Measurements from ENCODE around the gene SINHCAF. TPM values are rescaled to one million over a fixed set of nuclear protein-coding genes. Genes with fewer than 3 reads are reported as not detected.

Gene SINHCAF
- total and polyA plus RNA-seq, 2 experiments from 2014 or later: 66.2 to 122 TPM

GRCh38 chr12:31324845-31325523, 966 bp downstream of the SINHCAF start:
- H3K27ac ChIP-seq: peak overlapping the region; percentile 99
- H4K20me1 ChIP-seq (ENCODE audit: insufficient read depth, poor library complexity, severe bottlenecking): peaks cover 27% of the 10 kb centered on the region
- H3K4me3 ChIP-seq: peak overlapping the region; percentile 67
- peak; percentile 64 for DNase-seq (ENCODE audit: low spot score)
- H2AFZ ChIP-seq: peak overlapping the region; percentile 28
- no peaks in the 10 kb centered on the region for H3K9me3 ChIP-seq (ENCODE audit: low read depth)
- H3K36me3 ChIP-seq (replicated peaks; ENCODE audit: insufficient read depth, low read depth): no peaks in the 10 kb centered on the region
- H3K79me2 ChIP-seq: peaks cover 55% of the 10 kb centered on the region
- H3K4me2 ChIP-seq: peak overlapping the region; percentile 79
- peaks cover 30% of the 10 kb centered on the region for H3K4me1 ChIP-seq (ENCODE audit: insufficient read depth)
- no peaks in the 10 kb centered on the region for H3K9me2 ChIP-seq (replicated peaks; ENCODE audit: insufficient read depth)
- H3K27me3 ChIP-seq: no peaks in the 10 kb centered on the region
- WGBS (ENCODE audit: low lambda C conversion rate, missing lambda C conversion rate): under 1% methylated on average over 66 of the region's 69 CpGs
- TF ChIP-seq EZH2 (IDR thresholded peaks at IDR 0.05; ENCODE audit: borderline replicate concordance): no peak
- no peak for TF ChIP-seq CTCF (IDR thresholded peaks at IDR 0.05; ENCODE audit: poor library complexity)
- TF ChIP-seq EZH2phosphoT487 (IDR thresholded peaks at IDR 0.05; ENCODE audit: low read depth, severe bottlenecking, unreplicated experiment): no peak

DNA sequence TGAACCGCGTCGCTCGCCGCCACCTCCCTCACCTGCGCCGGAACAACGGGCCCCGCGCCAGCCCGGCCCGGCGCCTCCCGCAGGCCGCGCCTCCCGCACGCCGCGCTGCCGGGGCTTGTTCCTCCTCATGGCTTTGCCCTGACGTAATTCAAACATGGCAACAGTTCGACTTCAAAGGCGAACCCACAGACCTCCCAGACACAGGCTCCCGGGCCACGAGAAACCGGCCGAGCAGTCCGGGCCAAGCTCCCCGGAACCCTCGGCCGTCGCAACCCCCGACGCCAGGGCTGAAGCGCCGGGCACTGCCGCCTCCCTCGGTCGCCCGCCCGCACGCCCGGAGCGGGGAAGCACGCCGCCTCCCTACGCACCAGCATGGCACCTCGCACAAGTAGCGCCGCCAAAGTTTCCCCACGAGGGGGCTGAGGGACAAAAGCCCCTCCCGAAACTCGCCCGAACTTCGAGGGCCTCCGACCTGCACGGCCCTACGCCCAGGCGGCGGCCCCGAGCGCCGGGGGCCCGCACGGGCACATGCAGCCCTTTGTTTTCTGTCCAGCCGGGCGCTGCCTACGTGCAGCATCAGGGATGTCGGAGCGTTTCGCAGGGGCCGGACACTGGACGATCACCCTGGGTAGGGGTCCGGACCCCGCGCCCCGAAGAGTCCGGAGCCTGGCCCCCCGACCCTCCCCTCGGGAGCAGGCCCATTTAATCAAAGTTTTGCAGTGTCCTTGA, 1.7 kb downstream of the SINHCAF start:
- Histone ChIP-seq H3K27me3 (no peaks in the 10 kb centered on the region), H3K4me1 (ENCODE audit: insufficient read depth) (peaks cover 30% of the 10 kb centered on the region), H4K20me1 (ENCODE audit: insufficient read depth, poor library complexity, severe bottlenecking) (peaks cover 32% of the 10 kb centered on the region), H2AFZ (peak overlapping the region; percentile 28), H3K4me3 (peak overlapping the region; percentile 67), H3K27ac (peak overlapping the region; percentile 99), H3K36me3 (replicated peaks; ENCODE audit: insufficient read depth, low read depth) (no peaks in the 10 kb centered on the region), H3K9me3 (ENCODE audit: low read depth) (no peaks in the 10 kb centered on the region), H3K9me2 (replicated peaks; ENCODE audit: insufficient read depth) (no peaks in the 10 kb centered on the region), H3K79me2 (peaks cover 62% of the 10 kb centered on the region), H3K4me2 (peak overlapping the region; percentile 79)
- under 1% methylated on average over 68 of the region's 81 CpGs for WGBS (ENCODE audit: low lambda C conversion rate, missing lambda C conversion rate)
- TF ChIP-seq EZH2 (IDR thresholded peaks at IDR 0.05; ENCODE audit: borderline replicate concordance) (no peak), CTCF (IDR thresholded peaks at IDR 0.05; ENCODE audit: poor library complexity) (peak; percentile 3), EZH2phosphoT487 (IDR thresholded peaks at IDR 0.05; ENCODE audit: low read depth, severe bottlenecking, unreplicated experiment) (no peak)
- DNase-seq (ENCODE audit: low spot score): peak; percentile 90

DNA sequence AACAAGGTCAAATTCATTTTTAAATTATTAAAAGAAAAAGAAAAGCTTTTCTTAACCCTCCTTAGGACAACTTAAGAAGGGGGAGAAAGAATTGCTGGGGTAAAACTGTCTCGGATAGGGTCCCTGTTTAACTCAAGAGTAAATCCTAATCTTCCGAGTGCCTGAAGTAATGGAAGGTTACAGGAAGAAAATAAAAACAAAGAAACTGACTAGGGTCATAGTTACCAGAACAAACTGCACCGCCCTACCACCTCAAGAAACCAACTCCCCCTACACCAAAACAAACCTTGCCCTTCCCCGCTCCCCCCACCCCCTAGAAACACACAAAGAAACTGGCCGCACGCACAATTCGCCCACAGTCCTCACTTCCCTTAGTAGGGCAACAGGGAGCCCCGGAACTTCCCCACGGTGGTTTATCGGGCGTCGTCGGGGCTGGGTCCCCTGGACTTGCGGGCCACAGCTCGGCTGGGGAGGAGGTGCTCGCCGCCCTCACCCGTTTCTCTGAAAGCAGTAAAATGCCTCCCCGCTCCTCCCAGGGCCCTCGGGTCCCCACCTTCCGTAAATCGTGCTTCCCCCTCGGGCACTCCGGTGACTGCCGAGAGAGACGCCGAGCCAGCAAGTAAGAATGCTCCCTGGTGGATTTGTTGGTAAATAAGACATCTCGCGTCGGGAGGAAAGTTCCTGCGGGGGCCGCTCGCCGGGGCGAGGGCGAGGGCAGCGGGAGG, 2.4 kb downstream of the SINHCAF start:
- Histone ChIP-seq H3K9me3 (ENCODE audit: low read depth) (no peaks in the 10 kb centered on the region), H3K4me3 (peak overlapping the region; percentile 67), H2AFZ (peak overlapping the region; percentile 13), H3K9me2 (replicated peaks; ENCODE audit: insufficient read depth) (no peaks in the 10 kb centered on the region), H3K4me2 (peak overlapping the region; percentile 79), H3K79me2 (peaks cover 69% of the 10 kb centered on the region), H3K27ac (peak overlapping the region; percentile 99), H3K4me1 (ENCODE audit: insufficient read depth) (peaks cover 30% of the 10 kb centered on the region), H3K27me3 (no peaks in the 10 kb centered on the region), H4K20me1 (ENCODE audit: insufficient read depth, poor library complexity, severe bottlenecking) (peaks cover 36% of the 10 kb centered on the region), H3K36me3 (replicated peaks; ENCODE audit: insufficient read depth, low read depth) (no peaks in the 10 kb centered on the region)
- DNase-seq (ENCODE audit: low spot score): no peak
- TF ChIP-seq EZH2phosphoT487 (IDR thresholded peaks at IDR 0.05; ENCODE audit: low read depth, severe bottlenecking, unreplicated experiment): no peak
- no peak for TF ChIP-seq CTCF (IDR thresholded peaks at IDR 0.05; ENCODE audit: poor library complexity)
- no peak for TF ChIP-seq EZH2 (IDR thresholded peaks at IDR 0.05; ENCODE audit: borderline replicate concordance)
- 4% methylated on average over 33 of the region's 37 CpGs for WGBS (ENCODE audit: low lambda C conversion rate, missing lambda C conversion rate)
